Activated naive CD4-positive, alpha-beta T cell treated with anti-CD3 and anti-CD28 coated beads for 36 hours (primary cell): ENCODE results near the gene NR4A3. TPM values are rescaled to one million over a fixed set of nuclear protein-coding genes. Genes with fewer than 3 reads are reported as not detected.
A peak's percentile ranks its signal among the peaks of the same experiment; 100 is the strongest.
"Not testable (repeated sequence)": the region's sequence is repeated elsewhere in the genome, so short reads cannot be mapped to it uniquely, and the experiment has no call there.

Experiments
- CTCF ChIA-PET: fragments of 350-600 bp; sonication (Branson Sonifier 250); formaldehyde crosslinking; loops from one replicate; lab custom pipeline; 2021; ENCODE audit warnings: antibody characterized with exemption; lab: Charles Lee
- DNase-seq: peaks from one replicate; pipeline ENCODE4 v3.0.0-alpha.2; 2020
- H3K27ac Mint-ChIP-seq: one replicate; pipeline ENCODE4 v1.8.0; 2021; ENCODE audit warnings: mild to moderate bottlenecking, mixed read lengths
- H3K27me3 Mint-ChIP-seq: one replicate; pipeline ENCODE4 v1.8.0; 2021; ENCODE audit warnings: low read depth, mixed read lengths
- H3K36me3 Mint-ChIP-seq: one replicate; pipeline ENCODE4 v1.8.0; 2021; ENCODE audit warnings: low read depth, mixed read lengths
- H3K4me1 Mint-ChIP-seq: one replicate; pipeline ENCODE4 v1.8.0; 2021; ENCODE audit warnings: low read depth, mixed read lengths
- H3K4me3 Mint-ChIP-seq: one replicate; pipeline ENCODE4 v1.8.0; 2021; ENCODE audit warnings: mild to moderate bottlenecking, moderate library complexity, mixed read lengths
- H3K9me3 Mint-ChIP-seq: one replicate; pipeline ENCODE4 v1.8.0; 2021; ENCODE audit warnings: mixed read lengths
- intact Hi-C: fragments of 100-400 bp; cut with micrococcal nuclease; formaldehyde crosslinking; loops from one replicate; pipeline ENCODE4 v1.15.1; 2023
- total RNA-seq, 2 experiments: library from RNA; stranded (reverse); gene quantifications; one replicate each; pipeline ENCODE4 v1.2.3, GENCODE V29; 2021

NR4A3 gene
- total RNA-seq, 2 experiments from 2014 or later: 3.8 to 4.2 TPM

GRCh38 chr9:99845063-99845462 lies 23.4 kb downstream of the NR4A3 start:
- Mint-ChIP-seq H3K27ac (no peak overlapping the region), H3K27me3 (no peaks in the 10 kb centered on the region), H3K4me1 (peaks cover 5% of the 10 kb centered on the region), H3K4me3 (no peak overlapping the region), H3K36me3 (peaks cover 52% of the 10 kb centered on the region), H3K9me3 (no peaks in the 10 kb centered on the region)
- no peak for DNase-seq
- intact Hi-C loops: no loop called here
- CTCF ChIA-PET: interaction anchor here (0.5 kb wide), 1 partner anchor 133 kb away, joined by 4 read pairs; no protein-coding TSS in a partner anchor

- H3K36me3 Mint-ChIP-seq: peaks cover 58% of the 10 kb centered on the region
- H3K27ac Mint-ChIP-seq: no peak overlapping the region
- H3K4me3 Mint-ChIP-seq: no peak overlapping the region
- intact Hi-C loops: no loop called here
- no peaks in the 10 kb centered on the region for H3K27me3 Mint-ChIP-seq
- H3K4me1 Mint-ChIP-seq: peaks cover 27% of the 10 kb centered on the region
- H3K9me3 Mint-ChIP-seq: peaks cover 4% of the 10 kb centered on the region
- CTCF ChIA-PET: no interaction called here
- no peak for DNase-seq
These were observed 26.8 kb downstream of the NR4A3 start for GRCh38 chr9:99848447-99848846.

- peaks cover 4% of the 10 kb centered on the region for H3K9me3 Mint-ChIP-seq
- peaks cover 57% of the 10 kb centered on the region for H3K36me3 Mint-ChIP-seq
- CTCF ChIA-PET: interaction anchor here (0.7 kb wide), 1 partner anchor 585 kb away, joined by 3 read pairs; no protein-coding TSS in a partner anchor
- intact Hi-C loops: loop anchor here (2.0 kb wide), 1 partner anchor 24 kb away; no protein-coding TSS in a partner anchor
- H3K4me3 Mint-ChIP-seq: no peak overlapping the region
- peaks cover 27% of the 10 kb centered on the region for H3K4me1 Mint-ChIP-seq
- no peaks in the 10 kb centered on the region for H3K27me3 Mint-ChIP-seq
- DNase-seq: no peak
- no peak overlapping the region for H3K27ac Mint-ChIP-seq
These were observed 29.2 kb downstream of the NR4A3 start for GRCh38 chr9:99850736-99851499.

- intact Hi-C loops: loop anchor here (2.0 kb wide), 1 partner anchor 25 kb away; no protein-coding TSS in a partner anchor
- DNase-seq: peak; percentile 47
- peaks cover 58% of the 10 kb centered on the region for H3K36me3 Mint-ChIP-seq
- H3K4me3 Mint-ChIP-seq: no peak overlapping the region
- no peak overlapping the region for H3K27ac Mint-ChIP-seq
- no peaks in the 10 kb centered on the region for H3K27me3 Mint-ChIP-seq
- H3K4me1 Mint-ChIP-seq: peaks cover 27% of the 10 kb centered on the region
- CTCF ChIA-PET: interaction anchor here (0.7 kb wide), 1 partner anchor 585 kb away, joined by 3 read pairs; no protein-coding TSS in a partner anchor
- peaks cover 4% of the 10 kb centered on the region for H3K9me3 Mint-ChIP-seq
These were observed 29.8 kb downstream of the NR4A3 start for GRCh38 chr9:99851500-99851822.

- intact Hi-C loops: no loop called here
- CTCF ChIA-PET: interaction anchor here (0.6 kb wide), 1 partner anchor 52 kb away, joined by 3 read pairs; no protein-coding TSS in a partner anchor
- Mint-ChIP-seq H3K4me1 (peaks cover 27% of the 10 kb centered on the region), H3K9me3 (peaks cover 4% of the 10 kb centered on the region), H3K4me3 (no peak overlapping the region), H3K27me3 (no peaks in the 10 kb centered on the region), H3K27ac (no peak overlapping the region), H3K36me3 (peaks cover 56% of the 10 kb centered on the region)
- DNase-seq: no peak
These were observed 30.9 kb downstream of the NR4A3 start for GRCh38 chr9:99852617-99853016.

- peaks cover 16% of the 10 kb centered on the region for H3K4me1 Mint-ChIP-seq
- H3K36me3 Mint-ChIP-seq: peaks cover 30% of the 10 kb centered on the region
- intact Hi-C loops: no loop called here
- H3K27me3 Mint-ChIP-seq: no peaks in the 10 kb centered on the region
- no peak overlapping the region for H3K4me3 Mint-ChIP-seq
- H3K9me3 Mint-ChIP-seq: peaks cover 4% of the 10 kb centered on the region
- no peak overlapping the region for H3K27ac Mint-ChIP-seq
- DNase-seq: no peak
- CTCF ChIA-PET: interaction anchor here (0.9 to 1.5 kb wide), 2 partner anchors 20 to 30 kb away, joined by 3 read pairs; no protein-coding TSS in a partner anchor
These were observed 33.9 kb downstream of the NR4A3 start for GRCh38 chr9:99855467-99856176.

GRCh38 chr9:99857576-99857975 lies 35.9 kb downstream of the NR4A3 start:
- DNase-seq, H3K27me3 Mint-ChIP-seq, intact Hi-C loops, H3K9me3 Mint-ChIP-seq, CTCF ChIA-PET, H3K4me3 Mint-ChIP-seq, H3K4me1 Mint-ChIP-seq, H3K27ac Mint-ChIP-seq: not testable (repeated sequence)
- peaks cover 23% of the 10 kb centered on the region for H3K36me3 Mint-ChIP-seq

- DNase-seq: no peak
- peaks cover 20% of the 10 kb centered on the region for H3K36me3 Mint-ChIP-seq
- no peaks in the 10 kb centered on the region for H3K27me3 Mint-ChIP-seq
- CTCF ChIA-PET: no interaction called here
- intact Hi-C loops: no loop called here
- H3K9me3 Mint-ChIP-seq: no peaks in the 10 kb centered on the region
- no peaks in the 10 kb centered on the region for H3K4me1 Mint-ChIP-seq
- H3K4me3 Mint-ChIP-seq: no peak overlapping the region
- no peak overlapping the region for H3K27ac Mint-ChIP-seq
These were observed 36.4 kb downstream of the NR4A3 start for GRCh38 chr9:99858087-99858486.

GRCh38 chr9:99859243-99859980 lies 37.7 kb downstream of the NR4A3 start:
- no peaks in the 10 kb centered on the region for H3K9me3 Mint-ChIP-seq
- CTCF ChIA-PET: interaction anchor here (0.6 kb wide), 1 partner anchor 1480 kb away, joined by 3 read pairs; no protein-coding TSS in a partner anchor
- no peak overlapping the region for H3K27ac Mint-ChIP-seq
- no peak for DNase-seq
- peaks cover 26% of the 10 kb centered on the region for H3K36me3 Mint-ChIP-seq
- no peaks in the 10 kb centered on the region for H3K4me1 Mint-ChIP-seq
- intact Hi-C loops: no loop called here
- H3K27me3 Mint-ChIP-seq: no peaks in the 10 kb centered on the region
- H3K4me3 Mint-ChIP-seq: no peak overlapping the region

GRCh38 chr9:99860266-99860665 lies 38.6 kb downstream of the NR4A3 start:
- Mint-ChIP-seq H3K27me3 (no peaks in the 10 kb centered on the region), H3K4me1 (no peaks in the 10 kb centered on the region), H3K9me3 (no peaks in the 10 kb centered on the region), H3K4me3 (no peak overlapping the region), H3K27ac (no peak overlapping the region), H3K36me3 (peaks cover 24% of the 10 kb centered on the region)
- CTCF ChIA-PET: interaction anchor here (0.6 kb wide), 1 partner anchor 1481 kb away, joined by 3 read pairs; no protein-coding TSS in a partner anchor
- no peak for DNase-seq
- intact Hi-C loops: no loop called here

GRCh38 chr9:99863955-99864354 lies 42.3 kb downstream of the NR4A3 start:
- intact Hi-C loops: no loop called here
- Mint-ChIP-seq H3K27ac (no peak overlapping the region), H3K36me3 (peaks cover 13% of the 10 kb centered on the region), H3K4me3 (no peak overlapping the region), H3K9me3 (no peaks in the 10 kb centered on the region), H3K4me1 (peaks cover 6% of the 10 kb centered on the region), H3K27me3 (no peaks in the 10 kb centered on the region)
- CTCF ChIA-PET: no interaction called here
- DNase-seq: no peak

GRCh38 chr9:99866398-99866797 lies 44.7 kb downstream of the NR4A3 start:
- no peak overlapping the region for H3K4me3 Mint-ChIP-seq
- no peaks in the 10 kb centered on the region for H3K9me3 Mint-ChIP-seq
- DNase-seq: no peak
- peaks cover 13% of the 10 kb centered on the region for H3K36me3 Mint-ChIP-seq
- CTCF ChIA-PET: interaction anchor here (0.9 kb wide), 1 partner anchor 83 kb away, joined by 3 read pairs; no protein-coding TSS in a partner anchor
- H3K27me3 Mint-ChIP-seq: no peaks in the 10 kb centered on the region
- H3K4me1 Mint-ChIP-seq: peaks cover 6% of the 10 kb centered on the region
- H3K27ac Mint-ChIP-seq: no peak overlapping the region
- intact Hi-C loops: no loop called here
